Colonic mucosa (tissue), 2 donors: ENCODE measurements around the gene RAD9A. TPM values are rescaled to one million over a fixed set of nuclear protein-coding genes. Genes with fewer than 3 reads are reported as not detected.

ENCODE experiments used
- total RNA-seq, 2 donors: library from RNA; stranded (reverse); fragmentation: NEBNext Ultra II Directional in 1 of 2; extraction: Animal tissue kit (Norgen Biotek cat#: 25700) in 1 of 2; gene quantifications; one replicate each; pipeline ENCODE4 v1.2.1, GENCODE V29; 2021
- donor health status: DM: no; HTN: no; CAD: no.
- donor health status: DM: no; HTN: no; CAD: no.

The RAD9A gene
- total RNA-seq, 2 donors from 2014 or later, result 21.8 to 35.1 TPM

Other genes starting within 250 kb of the RAD9A start
- gene GRK2, start 125.5 kb upstream of the RAD9A start, total RNA-seq, result 100 to 1,000 TPM; 108 to 137 TPM
- 10 to 100 TPM; 18.8 to 39.5 TPM for gene ANKRD13D, start 102.7 kb upstream of the RAD9A start, total RNA-seq
- 10 to 100 TPM; 69.7 to 81.7 TPM for gene SSH3, start 88.5 kb upstream of the RAD9A start, total RNA-seq
- 100 to 1,000 TPM; 186 to 203 TPM for gene POLD4, start 38.4 kb upstream of the RAD9A start, total RNA-seq
- 1 to 10 TPM; 1.7 to 4.0 TPM for gene CLCF1, start 18.4 kb upstream of the RAD9A start, total RNA-seq
- gene PPP1CA, start 9.9 kb downstream of the RAD9A start, total RNA-seq, result 100 to 1,000 TPM; 242 to 280 TPM
- 1 to 10 TPM; 3.9 to 5.2 TPM for gene TBC1D10C, start 12.1 kb downstream of the RAD9A start, total RNA-seq
- under 1 TPM; 0.20 to 0.32 TPM for gene CARNS1, start 23.7 kb downstream of the RAD9A start, total RNA-seq
- 10 to 100 TPM; 38.3 to 70.4 TPM for gene RPS6KB2, start 36.5 kb downstream of the RAD9A start, total RNA-seq
- gene PTPRCAP, start 45.7 kb downstream of the RAD9A start, total RNA-seq, result 1 to 10 TPM; 5.5 to 9.6 TPM
- gene CORO1B, start 51.5 kb downstream of the RAD9A start, total RNA-seq, result 100 to 1,000 TPM; 213 to 243 TPM
- not detected for gene GPR152, start 60.7 kb downstream of the RAD9A start, total RNA-seq
- gene CABP4, start 63.4 kb downstream of the RAD9A start, total RNA-seq, result under 1 TPM; 0.20 to 0.53 TPM
- 10 to 100 TPM; 50.1 to 59.5 TPM for gene TMEM134, start 77.3 kb downstream of the RAD9A start, total RNA-seq
- gene AIP, start 91.0 kb downstream of the RAD9A start, total RNA-seq, result 10 to 100 TPM; 45.3 to 57.9 TPM
- gene PITPNM1, start 113.4 kb downstream of the RAD9A start, total RNA-seq, result 10 to 100 TPM; 89.3 to 91.4 TPM
- gene CDK2AP2, start 116.2 kb downstream of the RAD9A start, total RNA-seq, result 100 to 1,000 TPM in 1 of 2 donors, 10 to 100 TPM in 1; 91.6 to 142 TPM
- not detected for gene CABP2, start 131.5 kb downstream of the RAD9A start, total RNA-seq
- 100 to 1,000 TPM; 543 to 842 TPM for gene GSTP1, start 191.8 kb downstream of the RAD9A start, total RNA-seq
- gene NDUFV1, start 214.9 kb downstream of the RAD9A start, total RNA-seq, result 100 to 1,000 TPM; 329 to 361 TPM
- gene NUDT8, start 238.0 kb downstream of the RAD9A start, total RNA-seq, result 10 to 100 TPM; 35.1 to 52.5 TPM
- gene TBX10, start 247.8 kb downstream of the RAD9A start, total RNA-seq, result 10 to 100 TPM in 1 of 2 donors, 1 to 10 TPM in 1; 7.8 to 19.3 TPM